NCI-H2081 treated with DMSO at 0.1 percent for 48 hours (cell line): ENCODE measurements around the gene INPP5A.
"Not testable (repeated sequence)": the region's sequence is repeated elsewhere in the genome, so short reads cannot be mapped to it uniquely, and the experiment has no call there.

Experiments
- DNase-seq: peaks from one replicate; lab custom pipeline; 2025; lab: John Stamatoyannopoulos, UW

Gene INPP5A

GRCh38 chr10:132696204-132696603 is 158.6 kb downstream of the INPP5A start:
- DNase-seq: no peak

GRCh38 chr10:132696728-132697577 is 159.4 kb downstream of the INPP5A start:
- no peak for DNase-seq

GRCh38 chr10:132697578-132698200 is 160.1 kb downstream of the INPP5A start:
- DNase-seq: no peak

- DNase-seq: no peak
These were observed 160.7 kb downstream of the INPP5A start for GRCh38 chr10:132698211-132698751.

GRCh38 chr10:132698761-132699391 is 161.3 kb downstream of the INPP5A start:
- no peak for DNase-seq

- no peak for DNase-seq
These were observed 162.0 kb downstream of the INPP5A start for GRCh38 chr10:132699411-132700155.

GRCh38 chr10:132700156-132701098 is 162.8 kb downstream of the INPP5A start:
- DNase-seq: peak; percentile 0

- DNase-seq: no peak
These were observed 163.7 kb downstream of the INPP5A start for GRCh38 chr10:132701099-132701845.

- no peak for DNase-seq
These were observed 164.2 kb downstream of the INPP5A start for GRCh38 chr10:132701846-132702190.

GRCh38 chr10:132702601-132703418 is 165.2 kb downstream of the INPP5A start:
- DNase-seq: no peak

- no peak for DNase-seq
These were observed 165.9 kb downstream of the INPP5A start for GRCh38 chr10:132703419-132704007.

GRCh38 chr10:132704008-132704814 is 166.6 kb downstream of the INPP5A start:
- no peak for DNase-seq

GRCh38 chr10:132704815-132705064 is 167.2 kb downstream of the INPP5A start:
- not testable (repeated sequence) for DNase-seq

- no peak for DNase-seq
These were observed 167.6 kb downstream of the INPP5A start for GRCh38 chr10:132705173-132705572.

- no peak for DNase-seq
These were observed 168.4 kb downstream of the INPP5A start for GRCh38 chr10:132705943-132706342.

GRCh38 chr10:132706701-132707100 is 169.1 kb downstream of the INPP5A start:
- DNase-seq: no peak

GRCh38 chr10:132707121-132707775 is 169.7 kb downstream of the INPP5A start:
- no peak for DNase-seq

- DNase-seq: no peak
These were observed 170.2 kb downstream of the INPP5A start for GRCh38 chr10:132707776-132708171.
